HEK293T (cell line): ENCODE measurements around the gene CLIC6.

Source experiments
- ARNT ChIP-seq: fragments of 450-650 bp; IDR thresholded peaks from 2 replicates; pipeline ENCODE4 v1.6.1; 2017; ENCODE audit warnings: mild to moderate bottlenecking
- BHLHE40 ChIP-seq: fragments of 450-650 bp; IDR thresholded peaks from 2 replicates; pipeline ENCODE4 v1.6.1; 2016; ENCODE audit warnings: mild to moderate bottlenecking, moderate library complexity, borderline replicate concordance
- ELF4 ChIP-seq: fragments of 450-650 bp; IDR thresholded peaks from 2 replicates; pipeline ENCODE4 v1.6.1; 2017; ENCODE audit warnings: antibody characterized with exemption
- FOXA1 ChIP-seq: fragments of 450-650 bp; IDR thresholded peaks from 2 replicates; pipeline ENCODE4 v1.6.1; 2016; ENCODE audit warnings: mild to moderate bottlenecking
- FOXM1 ChIP-seq: fragments of 450-650 bp; IDR thresholded peaks from 2 replicates; pipeline ENCODE4 v1.6.1; 2017; ENCODE audit warnings: mild to moderate bottlenecking, borderline replicate concordance
- HDGF ChIP-seq: fragments of 450-650 bp; IDR thresholded peaks from 2 replicates; pipeline ENCODE4 v1.6.1; 2017; ENCODE audit warnings: antibody characterized with exemption, borderline replicate concordance
- LEF1 ChIP-seq: fragments of 450-650 bp; IDR thresholded peaks from 2 replicates; pipeline ENCODE4 v1.6.1; 2017; ENCODE audit warnings: mild to moderate bottlenecking, borderline replicate concordance
- NFRKB ChIP-seq: fragments of 450-650 bp; IDR thresholded peaks from 2 replicates; pipeline ENCODE4 v1.6.1; 2016; ENCODE audit warnings: mild to moderate bottlenecking, moderate library complexity
- SP1 ChIP-seq: fragments of 450-650 bp; IDR thresholded peaks from 2 replicates; pipeline ENCODE4 v1.6.1; 2017
- TARDBP ChIP-seq: fragments of 450-650 bp; IDR thresholded peaks from 2 replicates; pipeline ENCODE4 v1.6.1; 2016
- TF ChIP-seq, protein P1 (sequence below): fragments of 450-650 bp; IDR thresholded peaks from 2 replicates; pipeline ENCODE4 v1.6.1; 2016

DNA sequence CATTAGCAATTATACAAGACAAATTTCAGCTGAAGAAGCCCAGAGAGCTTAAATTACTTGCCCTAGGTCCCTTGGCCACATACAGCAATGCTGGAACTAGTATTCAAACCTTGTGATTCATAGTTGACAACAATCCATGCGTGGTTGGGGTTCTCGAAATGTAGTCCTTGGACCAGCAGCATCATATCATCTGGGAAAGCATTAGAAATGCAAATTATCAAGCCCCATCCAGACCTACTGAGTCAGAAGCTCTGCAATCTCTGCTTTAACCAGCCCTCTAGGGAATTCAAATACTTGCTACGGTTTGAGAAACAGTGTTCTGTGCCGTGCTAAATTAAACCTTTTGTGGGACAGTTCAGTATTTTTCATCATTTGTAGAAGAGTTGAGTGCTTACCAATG is 65.1 kb downstream of the CLIC6 start:
- no peak for TF ChIP-seq LEF1
- TF ChIP-seq TARDBP, result no peak
- no peak for TF ChIP-seq FOXA1
- no peak for TF ChIP-seq SP1
- no peak for TF ChIP-seq FOXM1
- TF ChIP-seq ELF4, result no peak
- TF ChIP-seq ARNT, result no peak
- TF ChIP-seq, protein P1, sequence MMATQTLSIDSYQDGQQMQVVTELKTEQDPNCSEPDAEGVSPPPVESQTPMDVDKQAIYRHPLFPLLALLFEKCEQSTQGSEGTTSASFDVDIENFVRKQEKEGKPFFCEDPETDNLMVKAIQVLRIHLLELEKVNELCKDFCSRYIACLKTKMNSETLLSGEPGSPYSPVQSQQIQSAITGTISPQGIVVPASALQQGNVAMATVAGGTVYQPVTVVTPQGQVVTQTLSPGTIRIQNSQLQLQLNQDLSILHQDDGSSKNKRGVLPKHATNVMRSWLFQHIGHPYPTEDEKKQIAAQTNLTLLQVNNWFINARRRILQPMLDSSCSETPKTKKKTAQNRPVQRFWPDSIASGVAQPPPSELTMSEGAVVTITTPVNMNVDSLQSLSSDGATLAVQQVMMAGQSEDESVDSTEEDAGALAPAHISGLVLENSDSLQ, result no peak
- no peak for TF ChIP-seq BHLHE40
- no peak for TF ChIP-seq HDGF
- TF ChIP-seq NFRKB, result no peak
